ENCODE data around the gene PLXDC2. TPM values are rescaled to one million over a fixed set of nuclear protein-coding genes. Genes with fewer than 3 reads are reported as not detected.

The PLXDC2 gene
- polyA plus RNA-seq, 1 of the 3 experiments (the other 2 are of a cell fraction), result 2.5 TPM

DNA sequence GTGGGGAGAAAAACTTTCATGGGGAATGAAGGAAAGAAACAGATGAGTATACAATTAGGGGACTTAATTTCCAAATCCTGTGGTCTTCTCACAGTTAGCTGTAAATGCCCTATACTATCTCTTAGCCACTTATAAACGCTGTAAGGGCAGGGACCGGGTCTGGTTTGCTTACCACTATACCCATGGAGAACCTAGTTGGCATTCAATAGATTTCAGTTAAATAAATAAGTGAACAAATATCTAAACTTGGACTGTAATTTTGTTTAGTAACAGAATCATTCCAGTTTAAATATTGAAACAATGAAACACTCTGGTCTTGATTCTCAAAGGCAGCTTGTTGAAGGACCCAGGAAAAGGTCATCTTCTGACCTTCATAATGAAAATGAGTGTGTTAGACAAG is 158.3 kb downstream of the PLXDC2 start:
- H3K27ac ChIP-seq (ENCODE audit: low read depth in 2 of 2, low read length in 1 of 2), result no peak overlapping the region
- H3K9me3 ChIP-seq, result no peaks in the 10 kb centered on the region
- H3K79me2 ChIP-seq (ENCODE audit: insufficient read depth), result no peaks in the 10 kb centered on the region
- no peaks in the 10 kb centered on the region for H3K36me3 ChIP-seq (replicated peaks in 1 of 2; ENCODE audit: control insufficient read depth in 1 of 2, insufficient read depth in 2 of 2, low read length in 1 of 2)
- no peaks in the 10 kb centered on the region for H3F3A ChIP-seq (replicated peaks; ENCODE audit: insufficient read depth)
- no peak overlapping the region for H3K4me3 ChIP-seq (ENCODE audit: low read depth in 2 of 2, low read length in 1 of 2)
- POLR2A ChIA-PET, result no interaction called here
- WGBS (ENCODE audit: low lambda C conversion rate), result 58% methylated on average over 2 of the region's 2 CpGs
- no peak for DNase-seq
- H3K27me3 ChIP-seq (ENCODE audit: insufficient read depth), result no peaks in the 10 kb centered on the region
- H2AFZ ChIP-seq (ENCODE audit: low read depth), result no peak overlapping the region
- H4K20me1 ChIP-seq (ENCODE audit: insufficient read depth), result no peaks in the 10 kb centered on the region
- no peaks in the 10 kb centered on the region for H3K9me2 ChIP-seq
- peaks cover 0 to 1% of the 10 kb centered on the region in 2 experiments; a peak in 3 of 4 replicates for H3K4me1 ChIP-seq (ENCODE audit: control insufficient read depth in 1 of 2, insufficient read depth in 2 of 2, low read depth in 1 of 2, low read length in 1 of 2)
- H3K4me2 ChIP-seq, result no peak overlapping the region
- TF ChIP-seq, protein P1, sequence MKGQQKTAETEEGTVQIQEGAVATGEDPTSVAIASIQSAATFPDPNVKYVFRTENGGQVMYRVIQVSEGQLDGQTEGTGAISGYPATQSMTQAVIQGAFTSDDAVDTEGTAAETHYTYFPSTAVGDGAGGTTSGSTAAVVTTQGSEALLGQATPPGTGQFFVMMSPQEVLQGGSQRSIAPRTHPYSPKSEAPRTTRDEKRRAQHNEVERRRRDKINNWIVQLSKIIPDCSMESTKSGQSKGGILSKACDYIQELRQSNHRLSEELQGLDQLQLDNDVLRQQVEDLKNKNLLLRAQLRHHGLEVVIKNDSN (IDR thresholded peaks at IDR 0.05; ENCODE audit: borderline replicate concordance, low read depth), result no peak
- no peak for TF ChIP-seq JUND (IDR thresholded peaks at IDR 0.05)
- TF ChIP-seq GATA2 (CRISPR knock-in tag; IDR thresholded peaks at IDR 0.05), result no peak
- TF ChIP-seq MXI1 (IDR thresholded peaks at IDR 0.05; ENCODE audit: low read depth, low read length), result no peak
- TF ChIP-seq GABPA (IDR thresholded peaks at IDR 0.05; ENCODE audit: low read depth), result no peak
- no peak for TF ChIP-seq EZH2phosphoT487 (IDR thresholded peaks at IDR 0.05; ENCODE audit: borderline replicate concordance, low read depth)
- TF ChIP-seq FOXJ3 (CRISPR knock-in tag; IDR thresholded peaks at IDR 0.05), result no peak
- CTCF ChIA-PET, result interaction anchor here (0.7 to 1.7 kb wide), 3 partner anchors 9 to 55 kb away, joined by 3 to 4 read pairs (median 3); no protein-coding TSS in a partner anchor
- no peak overlapping the region for H3K9ac ChIP-seq

- ChIA-PET CTCF (interaction anchor here (0.6 kb wide), 1 partner anchor 157 kb away, joined by 3 read pairs; no protein-coding TSS in a partner anchor), POLR2A (no interaction called here)
- H4K20me1 ChIP-seq (ENCODE audit: insufficient read depth), result no peaks in the 10 kb centered on the region
- H3K4me2 ChIP-seq, result no peak overlapping the region
- no peak overlapping the region for H3K27ac ChIP-seq (ENCODE audit: low read depth in 2 of 2, low read length in 1 of 2)
- TF ChIP-seq SIN3A (IDR thresholded peaks at IDR 0.05; ENCODE audit: borderline replicate concordance, low read depth, low read length) (no peak), YY1 (IDR thresholded peaks at IDR 0.05; ENCODE audit: low read depth) (no peak), PBX3 (IDR thresholded peaks at IDR 0.05) (no peak)
- no peaks in the 10 kb centered on the region for H3K79me2 ChIP-seq (ENCODE audit: insufficient read depth)
- H3K27me3 ChIP-seq (ENCODE audit: insufficient read depth), result no peaks in the 10 kb centered on the region
- no peaks in the 10 kb centered on the region; a peak in 1 of 4 replicates for H3K4me1 ChIP-seq (ENCODE audit: control insufficient read depth in 1 of 2, insufficient read depth in 2 of 2, low read depth in 1 of 2, low read length in 1 of 2)
- 53% methylated on average over 3 of the region's 3 CpGs for WGBS (ENCODE audit: low lambda C conversion rate)
- no peaks in the 10 kb centered on the region for H3K9me2 ChIP-seq
- no peak overlapping the region for H2AFZ ChIP-seq (ENCODE audit: low read depth)
- H3F3A ChIP-seq (replicated peaks; ENCODE audit: insufficient read depth), result no peaks in the 10 kb centered on the region
- no peaks in the 10 kb centered on the region for H3K36me3 ChIP-seq (replicated peaks in 1 of 2; ENCODE audit: control insufficient read depth in 1 of 2, insufficient read depth in 2 of 2, low read length in 1 of 2)
- H3K4me3 ChIP-seq (ENCODE audit: low read depth in 2 of 2, low read length in 1 of 2), result no peak overlapping the region
- H3K9ac ChIP-seq, result no peak overlapping the region
- no peaks in the 10 kb centered on the region for H3K9me3 ChIP-seq
- no peak for DNase-seq
Observed at GRCh38 chr10:19977097-19977521, 160.9 kb downstream of the PLXDC2 start.

GRCh38 chr10:19979628-19980027 is 163.4 kb downstream of the PLXDC2 start:
- no peaks in the 10 kb centered on the region for H3K9me2 ChIP-seq
- H3K27me3 ChIP-seq (ENCODE audit: insufficient read depth), result no peaks in the 10 kb centered on the region
- no peak overlapping the region for H2AFZ ChIP-seq (ENCODE audit: low read depth)
- H3K4me1 ChIP-seq (ENCODE audit: control insufficient read depth in 1 of 2, insufficient read depth in 2 of 2, low read depth in 1 of 2, low read length in 1 of 2), result no peaks in the 10 kb centered on the region
- POLR2A ChIA-PET, result no interaction called here
- no peak overlapping the region for H3K27ac ChIP-seq (ENCODE audit: low read depth in 2 of 2, low read length in 1 of 2)
- CTCF ChIA-PET, result no interaction called here
- H3K9ac ChIP-seq, result no peak overlapping the region
- 48% methylated on average over 6 of the region's 6 CpGs for WGBS (ENCODE audit: low lambda C conversion rate)
- H3K4me2 ChIP-seq, result no peak overlapping the region
- no peaks in the 10 kb centered on the region for H3K79me2 ChIP-seq (ENCODE audit: insufficient read depth)
- no peak for TF ChIP-seq IRF3 (IDR thresholded peaks at IDR 0.05; ENCODE audit: low read depth, low read length)
- no peaks in the 10 kb centered on the region for H3F3A ChIP-seq (replicated peaks; ENCODE audit: insufficient read depth)
- no peaks in the 10 kb centered on the region for H3K36me3 ChIP-seq (replicated peaks in 1 of 2; ENCODE audit: control insufficient read depth in 1 of 2, insufficient read depth in 2 of 2, low read length in 1 of 2)
- H3K4me3 ChIP-seq (ENCODE audit: low read depth in 2 of 2, low read length in 1 of 2), result no peak overlapping the region
- no peaks in the 10 kb centered on the region for H3K9me3 ChIP-seq
- DNase-seq, result no peak
- no peaks in the 10 kb centered on the region for H4K20me1 ChIP-seq (ENCODE audit: insufficient read depth)

Measured in SK-N-SH (cell line).